Stimulated activated CD8-positive, alpha-beta memory T cell treated with anti-CD3 and anti-CD28 coated beads, Interleukin-12 subunit alpha, Interleukin-12 subunit beta, amount 100 ng/mL, for 1 hour (primary cell): Measurements from ENCODE around the gene HOXB8.

ENCODE experiments used
- DNase-seq: peaks from one replicate; pipeline ENCODE4 v3.0.0-alpha.2; 2020; ENCODE audit warnings: low read depth

HOXB8 gene

DNA sequence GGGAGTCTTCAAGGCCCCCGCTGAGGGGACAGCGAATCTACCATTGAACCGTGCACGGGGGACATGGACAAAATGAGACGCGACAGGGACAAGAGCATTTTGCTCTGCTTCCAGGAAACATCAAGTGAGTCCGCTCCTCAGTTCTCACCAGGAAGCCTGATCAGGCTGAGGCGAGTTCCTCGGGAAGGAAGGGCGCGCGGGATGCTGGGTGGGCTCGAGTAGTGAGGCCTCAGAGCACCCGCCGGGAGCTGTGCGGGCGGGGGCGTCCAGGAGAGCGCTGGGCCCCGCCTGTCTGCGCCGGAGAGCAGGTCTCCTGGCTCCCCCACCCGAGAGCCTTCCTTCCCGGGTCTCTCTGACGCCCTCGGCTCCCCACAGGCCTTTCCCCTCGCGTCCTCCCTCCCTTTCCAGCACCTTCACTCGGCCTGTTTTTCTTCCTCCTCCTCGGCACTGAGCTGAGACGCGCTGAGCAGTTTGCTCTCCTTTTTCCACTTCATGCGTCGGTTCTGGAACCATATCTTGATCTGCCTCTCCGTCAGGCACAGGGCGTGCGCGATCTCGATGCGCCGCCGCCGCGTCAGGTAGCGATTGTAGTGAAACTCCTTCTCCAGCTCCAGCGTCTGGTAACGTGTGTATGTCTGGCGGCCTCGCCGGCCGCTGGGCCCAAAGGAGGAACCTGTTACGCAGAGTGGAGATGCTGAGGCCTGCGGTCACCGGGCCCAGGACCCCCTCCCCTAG is 18.9 kb downstream of the HOXB8 start:
- no peak for DNase-seq

DNA sequence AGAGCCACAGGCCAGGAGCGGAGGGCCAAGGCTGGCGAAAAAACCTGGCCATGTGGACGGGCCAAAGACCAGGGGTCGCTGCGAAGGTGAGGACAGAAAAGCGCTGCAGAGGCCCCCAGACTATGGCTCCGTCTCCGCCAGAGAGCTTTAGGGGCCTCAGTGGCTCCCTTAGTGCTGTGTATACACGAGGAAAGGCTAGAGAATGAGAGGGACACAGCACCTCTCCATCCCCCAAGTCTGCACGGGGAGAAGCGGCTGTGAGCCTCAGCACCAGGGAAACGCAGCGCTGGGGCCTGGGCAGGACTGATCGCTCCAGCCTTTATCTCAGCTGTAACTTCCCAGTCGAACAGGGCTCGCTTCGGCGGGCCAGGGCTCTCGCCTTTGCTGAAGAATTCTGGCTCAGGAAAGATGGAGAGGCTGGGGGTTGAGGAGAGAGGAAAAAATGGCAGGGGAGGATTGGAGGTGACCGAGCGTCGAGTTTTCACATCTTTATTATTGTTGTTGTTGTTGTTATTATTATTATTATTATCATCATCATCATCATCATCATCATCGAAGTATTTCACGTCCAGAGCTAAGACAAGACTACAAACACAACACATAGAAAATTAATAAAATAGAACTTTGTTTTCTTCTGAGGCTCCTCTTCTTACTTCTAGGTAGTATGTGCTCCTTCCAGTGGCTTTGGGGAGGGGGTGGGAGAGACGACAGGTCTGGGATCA is 19.7 kb downstream of the HOXB8 start:
- DNase-seq, result no peak

GRCh38 chr17:48594538-48595277 is 20.4 kb downstream of the HOXB8 start:
- DNase-seq, result no peak

DNA sequence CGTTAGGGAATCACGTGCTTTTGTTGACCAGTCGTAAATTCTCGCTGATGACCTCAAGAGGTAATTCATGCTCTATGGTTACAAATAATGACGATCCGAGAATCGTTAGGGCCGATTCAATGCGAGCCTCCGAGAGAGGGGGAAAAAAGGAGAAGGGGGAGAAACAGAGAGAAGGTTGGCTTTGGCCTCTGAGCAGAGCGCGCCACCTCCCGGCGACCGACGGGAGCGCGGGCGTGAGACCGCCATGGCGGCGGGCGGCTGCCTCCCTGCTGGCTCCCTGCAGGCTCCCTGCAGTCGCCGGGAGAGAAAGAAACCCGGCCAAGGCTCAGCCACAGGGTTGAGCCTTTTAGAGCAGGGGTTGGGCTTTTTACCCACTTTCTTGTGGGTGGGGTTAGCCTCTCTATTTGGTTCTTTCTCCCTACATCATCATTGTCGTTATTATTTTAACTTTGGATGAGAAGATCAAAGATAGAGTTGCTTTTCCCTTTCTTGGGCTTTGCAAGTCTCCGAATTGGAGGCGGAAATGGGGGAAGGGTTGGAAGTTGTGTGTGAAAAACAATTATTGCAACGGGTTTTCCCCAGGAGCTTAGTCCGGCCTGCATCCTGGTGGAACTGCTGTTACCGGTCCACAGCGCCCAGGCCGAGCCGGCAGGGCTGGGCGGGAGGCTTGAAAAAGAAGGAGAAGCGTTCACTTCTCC is 21.1 kb downstream of the HOXB8 start:
- DNase-seq, result peak; percentile 68

- no peak for DNase-seq
These were observed 21.8 kb downstream of the HOXB8 start, which contains the start of gene HOXB5 for GRCh38 chr17:48593126-48593829. HOXB5 (minus strand) TSS chr17:48593779; CDS start chr17:48593682, 97 bp downstream.

GRCh38 chr17:48592577-48592976 is 22.5 kb downstream of the HOXB8 start:
- no peak for DNase-seq

DNA sequence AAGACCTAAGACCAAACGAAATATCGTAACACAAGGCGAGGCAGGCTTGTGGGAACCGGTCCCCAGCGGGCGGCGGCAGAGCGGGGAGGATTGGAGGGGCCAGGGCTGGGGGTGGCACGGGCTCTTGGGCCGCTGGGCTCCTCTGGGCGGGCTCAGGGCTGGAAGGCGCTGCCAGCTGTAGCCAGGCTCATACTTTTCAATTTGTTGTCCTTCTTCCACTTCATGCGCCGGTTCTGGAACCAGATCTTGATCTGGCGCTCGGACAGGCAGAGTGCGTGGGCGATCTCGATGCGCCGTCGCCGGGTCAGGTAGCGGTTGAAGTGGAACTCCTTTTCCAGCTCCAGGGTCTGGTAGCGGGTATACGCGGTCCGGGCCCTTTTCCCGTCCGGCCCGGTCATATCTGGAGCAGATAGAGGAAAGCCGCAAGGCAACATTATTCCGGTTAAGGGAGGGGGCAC is 23.0 kb downstream of the HOXB8 start:
- DNase-seq, result no peak

GRCh38 chr17:48591255-48592056 is 23.6 kb downstream of the HOXB8 start:
- DNase-seq, result no peak

DNA sequence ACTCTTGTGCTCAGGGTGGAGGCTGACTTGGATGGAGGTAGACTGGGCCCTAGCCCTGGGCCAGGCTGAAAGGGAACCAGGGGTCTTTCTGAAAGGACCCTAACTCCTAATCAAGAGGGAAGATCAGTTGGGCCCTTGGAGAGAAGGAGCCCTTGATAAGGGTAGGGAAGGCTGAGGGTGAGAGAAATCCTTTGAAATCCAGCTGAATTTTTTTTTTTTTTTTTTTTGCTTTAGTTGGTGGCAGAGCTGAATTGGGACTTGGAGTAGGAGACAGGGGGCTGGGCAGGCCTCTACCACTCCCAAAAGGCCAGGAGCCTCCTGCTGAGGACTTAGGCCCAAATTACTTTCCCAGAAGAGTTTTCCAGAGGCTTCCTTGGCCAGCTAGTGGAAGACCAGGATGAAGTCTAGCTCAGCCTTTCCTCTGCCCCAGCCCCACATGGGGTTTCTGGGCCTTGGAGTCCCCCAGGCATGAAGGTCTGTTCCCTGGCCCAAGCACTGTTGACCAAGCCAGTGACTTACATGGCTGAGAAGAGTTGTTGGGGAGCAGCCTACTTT is 24.4 kb downstream of the HOXB8 start:
- DNase-seq, result no peak

- no peak for DNase-seq
These were observed 25.1 kb downstream of the HOXB8 start, which contains the start of gene HOXB3 for GRCh38 chr17:48589831-48590606. HOXB3 (minus strand) TSS chr17:48590241; CDS start chr17:48552474, 37,767 bp downstream.

DNA sequence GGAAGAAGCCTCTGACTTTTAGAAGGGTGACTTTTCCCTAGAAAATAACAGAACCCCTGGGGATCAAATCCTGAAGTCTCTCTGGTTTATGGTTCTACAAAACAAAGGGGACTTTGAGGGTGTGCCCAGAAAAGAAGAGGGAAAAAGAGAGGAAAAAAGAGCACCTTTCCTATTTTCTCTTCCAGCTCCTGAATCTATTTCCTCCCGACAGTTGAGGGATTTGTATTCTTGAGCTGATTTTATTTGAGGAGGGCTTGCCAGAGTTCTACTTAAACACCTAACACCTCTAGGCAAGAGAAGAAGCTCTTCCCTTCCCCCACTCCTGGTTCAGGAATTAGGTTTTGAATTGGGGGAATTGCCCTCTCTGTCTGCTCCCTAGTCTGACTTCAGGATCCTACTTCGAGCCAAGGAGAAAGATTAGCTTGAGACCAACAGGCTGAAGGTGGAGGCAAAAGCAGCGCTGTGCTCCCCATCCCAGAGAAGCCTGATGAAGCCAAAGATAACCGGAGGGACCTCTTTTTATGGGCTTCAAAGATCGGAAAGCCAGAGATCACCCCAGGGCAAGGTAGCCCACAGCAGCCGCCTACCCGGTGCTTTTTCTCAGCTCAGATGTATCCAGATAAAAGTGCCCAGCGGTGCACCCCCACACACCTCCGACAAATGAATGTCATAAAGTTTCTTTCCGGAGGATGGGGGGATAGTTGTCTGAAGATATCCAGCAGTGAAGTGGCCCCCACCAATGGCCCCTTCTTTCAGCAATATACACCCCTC is 25.8 kb downstream of the HOXB8 start:
- no peak for DNase-seq

DNA sequence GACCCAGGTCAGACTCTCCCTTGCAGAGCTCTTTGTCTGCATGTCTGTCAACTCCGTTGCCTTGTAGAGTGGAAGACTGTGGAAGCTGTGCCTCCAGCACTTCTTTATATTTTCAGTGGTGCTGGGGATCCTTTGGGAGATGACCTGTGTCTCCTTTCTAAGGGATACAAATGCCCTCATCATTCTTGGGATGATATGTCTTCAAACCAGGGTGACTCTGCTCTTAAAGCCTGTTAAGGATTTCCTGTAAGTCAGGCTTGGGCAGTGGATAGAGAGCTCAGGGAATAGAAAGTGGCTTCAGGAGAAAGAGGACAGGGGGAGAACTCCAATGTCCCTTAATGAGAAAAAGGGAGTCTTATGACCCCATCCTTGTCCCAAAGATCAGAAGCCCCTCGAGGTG is 26.6 kb downstream of the HOXB8 start:
- no peak for DNase-seq

DNA sequence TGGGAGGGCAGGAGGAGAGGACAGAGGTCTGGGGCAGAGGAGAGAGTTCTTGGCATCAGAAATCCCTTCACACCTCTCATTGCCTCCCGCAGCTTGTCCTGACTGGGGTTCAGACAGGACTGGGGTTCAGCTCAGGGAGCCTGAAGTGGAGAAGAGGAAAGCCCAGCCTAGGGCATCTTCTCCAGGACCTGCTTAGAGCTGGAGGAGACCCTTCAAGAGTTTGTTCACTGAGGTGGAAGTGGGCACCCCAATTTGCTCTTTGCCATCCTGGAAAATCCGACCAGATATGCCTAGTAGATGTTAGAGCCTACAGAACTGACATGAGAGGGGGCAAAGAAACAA is 27.0 kb downstream of the HOXB8 start:
- no peak for DNase-seq

DNA sequence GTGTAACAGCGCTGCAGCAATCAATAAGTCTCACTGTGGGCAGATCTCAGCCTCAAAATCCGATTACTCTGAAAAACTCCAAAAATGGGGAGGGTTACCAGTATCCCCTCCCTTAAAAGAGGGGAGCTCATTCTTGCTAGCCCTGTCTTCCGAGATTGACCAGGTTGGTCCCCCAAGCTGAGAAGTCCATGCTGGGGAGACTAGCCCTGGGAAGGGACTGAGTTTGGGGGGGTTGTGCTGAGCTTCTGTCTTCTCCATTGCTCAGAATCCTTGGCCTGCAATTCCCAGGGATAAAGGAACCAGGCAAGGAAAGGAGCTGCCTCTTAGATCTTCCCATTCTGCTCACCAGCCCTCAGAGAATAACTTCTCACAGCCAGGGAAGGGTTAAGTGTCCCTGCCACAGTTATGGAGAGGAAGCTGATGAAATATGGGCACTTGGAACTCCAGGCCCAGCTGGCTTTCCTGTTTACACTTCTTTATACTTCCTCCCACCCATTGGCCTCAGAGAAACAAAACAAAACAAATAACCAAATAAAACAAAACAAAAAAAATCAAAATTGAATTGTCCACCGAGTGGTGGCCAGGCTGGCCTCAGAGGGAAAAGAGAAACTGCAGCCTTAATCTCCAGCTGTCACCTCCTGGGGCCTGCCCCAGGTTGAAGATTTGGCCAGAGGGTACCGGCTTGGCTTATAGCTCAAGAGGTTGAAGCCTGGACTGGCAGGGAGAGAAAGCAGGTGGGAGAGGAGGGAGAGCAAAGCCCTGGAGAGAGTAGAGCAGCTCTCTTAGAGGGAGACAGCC is 27.6 kb downstream of the HOXB8 start:
- no peak for DNase-seq

DNA sequence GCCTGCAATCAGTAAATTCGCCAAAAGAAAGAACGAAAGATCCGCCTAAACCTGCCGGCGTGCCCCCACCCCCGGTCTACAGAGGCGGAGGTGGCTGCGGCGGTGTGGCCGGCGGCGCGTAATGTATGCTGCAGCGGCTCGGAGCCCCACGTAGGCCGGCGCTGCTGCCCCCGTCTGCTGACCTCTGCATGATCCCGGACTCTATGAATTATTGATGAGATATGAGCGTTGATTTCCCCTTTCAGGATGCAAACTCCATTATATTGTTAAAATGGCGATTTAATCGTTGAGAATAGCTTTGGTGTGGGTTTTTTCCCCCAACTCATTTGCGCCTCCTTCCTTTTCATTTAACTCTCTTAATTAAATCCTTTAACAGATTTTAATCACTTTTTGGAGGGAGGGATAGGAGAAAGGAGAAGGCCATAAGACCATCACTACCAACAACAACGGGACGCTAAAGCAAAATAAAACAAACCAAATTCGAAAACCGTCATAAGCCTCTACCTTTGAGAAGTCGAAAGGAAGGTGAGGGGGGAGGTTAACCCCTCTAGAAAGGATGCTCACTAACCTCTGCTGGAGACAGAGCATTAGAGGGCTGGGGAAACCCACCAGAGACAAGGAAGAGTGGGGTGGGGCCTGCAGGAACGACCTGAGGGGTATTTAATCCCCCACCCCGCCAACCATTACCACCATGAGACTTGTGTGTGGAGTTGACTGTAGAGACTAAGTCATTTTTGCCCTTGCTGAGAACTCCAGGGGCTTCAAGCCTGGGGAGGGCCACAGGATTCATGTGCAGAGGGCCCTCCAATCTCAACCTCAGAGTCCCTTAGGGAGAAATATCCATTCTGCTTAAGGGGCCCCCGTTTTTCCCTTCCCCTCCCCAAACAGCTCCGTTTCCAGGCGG is 28.5 kb downstream of the HOXB8 start:
- no peak for DNase-seq

DNA sequence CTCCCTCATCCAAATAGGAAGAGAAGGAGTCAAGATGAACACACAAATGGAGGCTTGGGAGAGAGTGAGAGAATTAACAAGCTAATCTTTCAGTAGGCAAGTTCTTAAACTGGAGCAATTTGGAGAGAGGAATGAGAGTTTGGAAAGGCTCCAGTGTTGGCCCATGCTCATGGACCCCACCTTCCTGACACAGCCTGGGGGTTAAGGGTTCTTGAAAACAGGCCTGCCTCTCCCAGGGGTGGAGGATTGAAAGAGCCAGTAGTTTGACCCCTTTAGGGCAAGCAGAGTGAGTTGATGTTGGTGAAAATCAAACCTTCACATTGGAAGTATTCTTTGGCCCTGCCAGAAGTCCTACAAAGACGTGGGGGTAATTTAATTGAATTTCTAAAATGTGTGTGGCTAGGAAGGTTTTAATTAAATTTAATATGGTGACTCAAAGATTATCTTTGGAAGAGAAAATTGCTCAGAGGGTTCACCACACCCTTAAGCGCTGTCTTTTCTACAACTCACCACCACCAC is 30.8 kb downstream of the HOXB8 start:
- no peak for DNase-seq
